OCI-LY3 (cell line): ENCODE results near the gene NRXN3.

Experiments
- H2AFZ ChIP-seq: fragments of 200-600, 300-600 bp; shearing (Covaris generic); 2 replicates; pipeline ENCODE4 v1.6.0; 2014; ENCODE audit warnings: antibody characterized with exemption, low read depth, low read length
- H3K27ac ChIP-seq: fragments of 200-600, 300-600 bp; sonication (generic); 2 replicates; pipeline ENCODE4 v1.5.1; 2014; ENCODE audit warnings: mild to moderate bottlenecking, low read length, moderate library complexity, mixed read lengths
- H3K27me3 ChIP-seq: fragments of 200-600, 300-600 bp; sonication (generic); 2 replicates; pipeline ENCODE4 v1.6.1; 2014; ENCODE audit warnings: low read depth, low read length, mixed read lengths
- H3K36me3 ChIP-seq: fragments of 200-600, 300-600 bp; sonication (generic); replicated peaks from 2 replicates; pipeline ENCODE3; 2014; ENCODE audit warnings: low read depth, low read length, mixed read lengths
- H3K4me1 ChIP-seq: fragments of 300-600, 200-600 bp; sonication (generic); 2 replicates; pipeline ENCODE4 v1.6.1; 2014; ENCODE audit warnings: low read length, mixed read lengths
- H3K4me2 ChIP-seq: fragments of 200-600, 300-600 bp; sonication (generic); 2 replicates; pipeline ENCODE4 v1.6.1; 2014; ENCODE audit warnings: low read length, mixed read lengths
- H3K4me3 ChIP-seq: fragments of 300-600, 200-600 bp; sonication (generic); 2 replicates; pipeline ENCODE4 v1.5.1; 2014; ENCODE audit warnings: antibody characterized with exemption, mild to moderate bottlenecking, low read length, moderate library complexity
- H3K79me2 ChIP-seq: fragments of 300-600, 200-600 bp; shearing (Covaris generic); 2 replicates; pipeline ENCODE4 v1.6.1; 2014; ENCODE audit warnings: mild to moderate bottlenecking, low read length, mixed read lengths
- H3K9ac ChIP-seq: fragments of 300-600, 200-600 bp; shearing (Covaris generic); 2 replicates; pipeline ENCODE4 v1.6.0; 2014; ENCODE audit warnings: mild to moderate bottlenecking, low read length, moderate library complexity
- H3K9me3 ChIP-seq: fragments of 200-600, 300-600 bp; shearing (Covaris generic); 2 replicates; pipeline ENCODE4 v1.6.1; 2014; ENCODE audit warnings: low read length, mixed read lengths; ENCODE audit not compliant: insufficient read depth
- H4K20me1 ChIP-seq: fragments of 200-600, 300-600 bp; sonication (generic); 2 replicates; pipeline ENCODE4 v1.6.1; 2016; ENCODE audit warnings: low read length, mixed read lengths; ENCODE audit not compliant: insufficient read depth
- EZH2phosphoT487 ChIP-seq: fragments of 200-600 bp; shearing (Covaris generic); IDR thresholded peaks from 2 replicates; pipeline ENCODE4 v1.6.1; 2018; ENCODE audit warnings: antibody characterized with exemption, mixed run types, low read depth
- TF ChIP-seq, protein P1 (sequence below): fragments of 200-600, 300-600 bp; sonication (generic); IDR thresholded peaks from 2 replicates; pipeline ENCODE4 v1.5.1; 2014; ENCODE audit warnings: antibody characterized with exemption, low read length, low read depth

Gene NRXN3

DNA sequence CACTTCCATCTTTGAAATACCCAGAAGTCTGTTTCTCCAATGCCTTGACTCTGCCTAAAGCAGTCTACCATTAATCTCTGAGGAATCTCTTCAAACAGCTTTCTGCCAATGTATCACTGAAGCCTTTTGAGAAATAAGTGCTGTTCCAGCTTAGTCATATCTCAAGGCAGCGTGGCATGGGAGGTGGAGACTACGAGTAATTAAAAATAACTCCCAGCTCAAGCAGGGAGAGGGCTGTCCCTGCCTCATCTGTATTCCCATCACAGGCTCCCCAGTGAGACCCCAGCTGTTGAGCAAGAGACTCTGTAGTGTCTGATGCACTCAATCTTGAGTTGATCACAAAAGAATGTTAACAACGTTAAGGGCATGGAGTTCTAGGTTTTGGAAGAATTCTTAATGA is 1340.5 kb downstream of the NRXN3 start:
- TF ChIP-seq, protein P1, sequence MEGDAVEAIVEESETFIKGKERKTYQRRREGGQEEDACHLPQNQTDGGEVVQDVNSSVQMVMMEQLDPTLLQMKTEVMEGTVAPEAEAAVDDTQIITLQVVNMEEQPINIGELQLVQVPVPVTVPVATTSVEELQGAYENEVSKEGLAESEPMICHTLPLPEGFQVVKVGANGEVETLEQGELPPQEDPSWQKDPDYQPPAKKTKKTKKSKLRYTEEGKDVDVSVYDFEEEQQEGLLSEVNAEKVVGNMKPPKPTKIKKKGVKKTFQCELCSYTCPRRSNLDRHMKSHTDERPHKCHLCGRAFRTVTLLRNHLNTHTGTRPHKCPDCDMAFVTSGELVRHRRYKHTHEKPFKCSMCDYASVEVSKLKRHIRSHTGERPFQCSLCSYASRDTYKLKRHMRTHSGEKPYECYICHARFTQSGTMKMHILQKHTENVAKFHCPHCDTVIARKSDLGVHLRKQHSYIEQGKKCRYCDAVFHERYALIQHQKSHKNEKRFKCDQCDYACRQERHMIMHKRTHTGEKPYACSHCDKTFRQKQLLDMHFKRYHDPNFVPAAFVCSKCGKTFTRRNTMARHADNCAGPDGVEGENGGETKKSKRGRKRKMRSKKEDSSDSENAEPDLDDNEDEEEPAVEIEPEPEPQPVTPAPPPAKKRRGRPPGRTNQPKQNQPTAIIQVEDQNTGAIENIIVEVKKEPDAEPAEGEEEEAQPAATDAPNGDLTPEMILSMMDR = no peak
- no peak for TF ChIP-seq EZH2phosphoT487
- Histone ChIP-seq H3K4me1 (no peaks in the 10 kb centered on the region), H3K36me3 (no peaks in the 10 kb centered on the region), H3K27me3 (no peaks in the 10 kb centered on the region), H3K9me3 (no peaks in the 10 kb centered on the region), H3K79me2 (no peaks in the 10 kb centered on the region), H3K4me2 (no peak overlapping the region), H3K27ac (no peak overlapping the region), H2AFZ (no peak overlapping the region), H3K9ac (no peak overlapping the region), H3K4me3 (no peak overlapping the region), H4K20me1 (no peaks in the 10 kb centered on the region)

GRCh38 chr14:79511146-79511545 is 1341.0 kb downstream of the NRXN3 start:
- TF ChIP-seq EZH2phosphoT487 = no peak
- TF ChIP-seq, protein P1 = no peak
- Histone ChIP-seq H3K4me2 (no peak overlapping the region), H3K27ac (no peak overlapping the region)

DNA sequence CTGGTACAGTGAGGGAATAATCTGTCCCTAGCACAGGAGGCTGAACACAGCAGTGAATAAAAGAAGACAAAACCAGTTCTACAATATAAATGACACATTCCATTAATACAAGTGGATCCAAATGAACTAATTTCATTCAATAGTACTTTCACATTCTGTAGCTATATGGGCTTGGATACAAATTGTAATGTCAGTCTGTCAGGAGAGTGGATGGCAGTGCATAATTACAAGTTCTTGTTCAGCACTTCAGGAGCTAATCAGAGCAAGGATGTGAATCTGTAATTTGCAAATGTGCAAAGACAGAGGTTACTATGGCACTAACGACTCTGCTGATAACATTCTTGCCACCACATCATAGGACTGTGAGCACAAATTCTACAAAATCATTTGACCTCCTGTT is 1343.3 kb downstream of the NRXN3 start:
- H3K27ac ChIP-seq = no peak overlapping the region
- no peak overlapping the region for H3K4me3 ChIP-seq
- H4K20me1 ChIP-seq = no peaks in the 10 kb centered on the region
- H3K9ac ChIP-seq = no peak overlapping the region
- H3K9me3 ChIP-seq = no peaks in the 10 kb centered on the region
- H3K27me3 ChIP-seq = no peaks in the 10 kb centered on the region
- H2AFZ ChIP-seq = no peak overlapping the region
- no peaks in the 10 kb centered on the region for H3K4me1 ChIP-seq
- TF ChIP-seq EZH2phosphoT487 = no peak
- TF ChIP-seq, protein P1 = no peak
- no peaks in the 10 kb centered on the region for H3K79me2 ChIP-seq
- no peaks in the 10 kb centered on the region for H3K36me3 ChIP-seq
- H3K4me2 ChIP-seq = no peak overlapping the region

More at GRCh38 chr14:79511146-79511545, 1341.0 kb downstream of the NRXN3 start:
- H2AFZ ChIP-seq = no peak overlapping the region
- H3K4me1 ChIP-seq = no peaks in the 10 kb centered on the region
- H3K27me3 ChIP-seq = no peaks in the 10 kb centered on the region
- no peaks in the 10 kb centered on the region for H3K79me2 ChIP-seq
- H3K36me3 ChIP-seq = no peaks in the 10 kb centered on the region
- H4K20me1 ChIP-seq = no peaks in the 10 kb centered on the region
- H3K9me3 ChIP-seq = no peaks in the 10 kb centered on the region
- H3K4me3 ChIP-seq = no peak overlapping the region
- no peak overlapping the region for H3K9ac ChIP-seq

GRCh38 chr14:79514700-79515099 is 1344.5 kb downstream of the NRXN3 start:
- Histone ChIP-seq H3K9ac (no peak overlapping the region), H3K4me3 (no peak overlapping the region), H2AFZ (no peak overlapping the region), H3K4me2 (no peak overlapping the region), H3K27me3 (no peaks in the 10 kb centered on the region), H3K27ac (no peak overlapping the region), H3K4me1 (no peaks in the 10 kb centered on the region), H3K79me2 (no peaks in the 10 kb centered on the region), H4K20me1 (no peaks in the 10 kb centered on the region), H3K9me3 (no peaks in the 10 kb centered on the region), H3K36me3 (no peaks in the 10 kb centered on the region)
- TF ChIP-seq, protein P1 = no peak
- no peak for TF ChIP-seq EZH2phosphoT487
